SH-SY5Y (cell line): ENCODE measurements around the gene TIMM10.

Source experiments
- GATA2 ChIP-seq: IDR thresholded peaks from 2 replicates; pipeline ENCODE4 v1.6.1; 2011; ENCODE audit warnings: mild to moderate bottlenecking, low read depth, low read length
- GATA3 ChIP-seq: IDR thresholded peaks from 2 replicates; pipeline ENCODE4 v1.6.1; 2011; ENCODE audit warnings: low read depth, mild to moderate bottlenecking, low read length, moderate library complexity

GRCh38 chr11:57521116-57521515, 9.4 kb downstream of the TIMM10 start:
- TF ChIP-seq GATA2 (no peak), GATA3 (no peak)
